Natural killer cell treated with Interleukin-12 subunit alpha and Interleukin-12 subunit beta and Interleukin-15 and Interleukin-18, amount 100 ng/mL, for 72 hours (primary cell): Measurements from ENCODE around the gene IFNGR2. TPM values are rescaled to one million over a fixed set of nuclear protein-coding genes. Genes with fewer than 3 reads are reported as not detected.
"Not testable (repeated sequence)": the region's sequence is repeated elsewhere in the genome, so short reads cannot be mapped to it uniquely, and the experiment has no call there.

ENCODE experiments used
- ATAC-seq, 2 donors: fragments of 150-1000 bp; cut with Tn5 transposase in 1 of 2; sonication (Bioruptor Pico), chemical (Tn5 transposase) in 1 of 2; 2 replicates each; pipeline ENCODE4 v1.10.0; 2021
- DNase-seq: peaks from one replicate; pipeline ENCODE4 v3.0.0; 2022; ENCODE audit warnings: low spot score
- H3K27ac Mint-ChIP-seq, 2 donors: 1 replicate in 1 of 2; 2 replicates in 1 of 2; pipeline ENCODE4 v1.8.0; 2022; ENCODE audit warnings: mixed read lengths in 2 of 2, mild to moderate bottlenecking in 1 of 2, moderate library complexity in 1 of 2
- H3K27me3 Mint-ChIP-seq, 2 donors: 1 replicate in 1 of 2; 2 replicates in 1 of 2; pipeline ENCODE4 v1.8.0; 2022; ENCODE audit warnings: mixed read lengths in 2 of 2
- H3K36me3 Mint-ChIP-seq: one replicate; pipeline ENCODE4 v1.8.0; 2022; ENCODE audit warnings: mixed read lengths
- H3K4me1 Mint-ChIP-seq, 2 donors: 1 replicate in 1 of 2; 2 replicates in 1 of 2; pipeline ENCODE4 v1.8.0; 2022; ENCODE audit warnings: low read depth in 2 of 2, mixed read lengths in 2 of 2, mild to moderate bottlenecking in 1 of 2
- H3K4me3 Mint-ChIP-seq: one replicate; pipeline ENCODE4 v1.8.0; 2022; ENCODE audit warnings: mixed read lengths
- H3K9me3 Mint-ChIP-seq: 2 replicates; pipeline ENCODE4 v1.8.0; 2022; ENCODE audit warnings: mixed read lengths
- total RNA-seq, 2 donors: library from RNA; stranded (reverse); gene quantifications; one replicate each; pipeline ENCODE4 v1.2.3, GENCODE V29; 2022

The IFNGR2 gene
- total RNA-seq, 2 donors from 2014 or later: 1.6 TPM; not detected in 1

- no peak for DNase-seq
- peaks cover 0 to 2% of the 10 kb centered on the region in 2 donors for H3K4me1 Mint-ChIP-seq
- no peak overlapping the region for H3K4me3 Mint-ChIP-seq
- no peak for ATAC-seq
- H3K27ac Mint-ChIP-seq: peak overlapping the region in 1 of 2 donors; percentile 14
- H3K27me3 Mint-ChIP-seq: peaks cover 42 to 62% of the 10 kb centered on the region in 2 donors
- H3K9me3 Mint-ChIP-seq: no peaks in the 10 kb centered on the region
- H3K36me3 Mint-ChIP-seq: no peaks in the 10 kb centered on the region
Observed at GRCh38 chr21:33397717-33398116, 5.5 kb upstream of the IFNGR2 start.

GRCh38 chr21:33398361-33398760 lies 4.9 kb upstream of the IFNGR2 start:
- ATAC-seq (no peak), DNase-seq (no peak)
- Mint-ChIP-seq H3K4me1 (peaks cover 0 to 2% of the 10 kb centered on the region in 2 donors), H3K27me3 (peaks cover 39 to 57% of the 10 kb centered on the region in 2 donors), H3K4me3 (no peak overlapping the region), H3K36me3 (no peaks in the 10 kb centered on the region), H3K9me3 (no peaks in the 10 kb centered on the region), H3K27ac (peak overlapping the region in 1 of 2 donors; percentile 14)

- DNase-seq: no peak
- Mint-ChIP-seq H3K4me3 (no peak overlapping the region), H3K27me3 (peaks cover 41 to 56% of the 10 kb centered on the region in 2 donors), H3K4me1 (peaks cover 3 to 10% of the 10 kb centered on the region in 2 donors), H3K27ac (no peak overlapping the region), H3K9me3 (no peaks in the 10 kb centered on the region), H3K36me3 (no peaks in the 10 kb centered on the region)
- no peak for ATAC-seq
Observed at GRCh38 chr21:33401630-33401992, 1.6 kb upstream of the IFNGR2 start.

- no peak for DNase-seq
- H3K4me3 Mint-ChIP-seq: peak overlapping the region; percentile 39
- peaks cover 48 to 60% of the 10 kb centered on the region in 2 donors for H3K27me3 Mint-ChIP-seq
- H3K4me1 Mint-ChIP-seq: peaks cover 7 to 10% of the 10 kb centered on the region in 2 donors
- no peaks in the 10 kb centered on the region for H3K9me3 Mint-ChIP-seq
- H3K27ac Mint-ChIP-seq: no peak overlapping the region
- ATAC-seq: no peak
- no peaks in the 10 kb centered on the region for H3K36me3 Mint-ChIP-seq
Observed at GRCh38 chr21:33402001-33402979, 923 bp upstream of the IFNGR2 start.

- H3K27me3 Mint-ChIP-seq: peaks cover 41 to 58% of the 10 kb centered on the region in 2 donors
- no peaks in the 10 kb centered on the region for H3K36me3 Mint-ChIP-seq
- peak in 1 of 2 donors; percentile 48 for ATAC-seq
- no peak overlapping the region for H3K27ac Mint-ChIP-seq
- H3K4me3 Mint-ChIP-seq: peak overlapping the region; percentile 60
- H3K9me3 Mint-ChIP-seq: no peaks in the 10 kb centered on the region
- H3K4me1 Mint-ChIP-seq: peaks cover 7 to 10% of the 10 kb centered on the region in 2 donors
- DNase-seq: no peak
Observed at GRCh38 chr21:33403786-33404585, 773 bp downstream of the IFNGR2 start.

- Mint-ChIP-seq H3K36me3 (no peaks in the 10 kb centered on the region), H3K4me3 (no peak overlapping the region), H3K9me3 (no peaks in the 10 kb centered on the region), H3K27me3 (peaks cover 46 to 57% of the 10 kb centered on the region in 2 donors), H3K4me1 (peaks cover 7 to 10% of the 10 kb centered on the region in 2 donors), H3K27ac (no peak overlapping the region)
- peak in 1 of 2 donors; percentile 55 for ATAC-seq
- DNase-seq: no peak
Observed at GRCh38 chr21:33406493-33406892, 3.3 kb downstream of the IFNGR2 start.

DNA sequence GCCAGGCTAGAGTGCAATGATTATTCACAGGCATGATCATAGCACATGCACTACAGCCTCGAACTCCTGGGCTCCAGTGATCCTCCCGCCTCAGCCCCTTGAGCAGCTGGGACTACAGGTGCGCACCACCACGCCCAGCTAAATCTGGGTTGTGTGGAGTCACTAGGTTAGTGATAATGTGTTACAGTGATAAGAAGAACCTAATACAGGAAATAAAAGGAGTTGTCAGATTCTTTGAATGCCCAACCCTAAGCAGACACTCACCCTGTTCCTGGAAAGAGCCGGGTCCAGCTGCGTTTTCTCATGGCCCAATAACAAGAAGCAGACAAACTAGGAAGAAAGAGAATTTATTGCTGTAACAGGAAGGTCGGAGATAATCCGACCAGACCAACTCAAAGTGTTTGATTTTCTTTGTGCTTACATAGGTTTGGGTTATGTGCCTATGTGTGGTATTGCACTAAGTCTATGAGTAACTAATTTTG lies 8.8 kb downstream of the IFNGR2 start:
- peaks cover 0 to 4% of the 10 kb centered on the region in 2 donors for H3K4me1 Mint-ChIP-seq
- peak overlapping the region in 1 of 2 donors; percentile 40 for H3K27ac Mint-ChIP-seq
- peaks cover 54 to 73% of the 10 kb centered on the region in 2 donors for H3K27me3 Mint-ChIP-seq
- H3K4me3 Mint-ChIP-seq: no peak overlapping the region
- H3K36me3 Mint-ChIP-seq: no peaks in the 10 kb centered on the region
- no peak for ATAC-seq
- DNase-seq: no peak
- no peaks in the 10 kb centered on the region for H3K9me3 Mint-ChIP-seq

DNA sequence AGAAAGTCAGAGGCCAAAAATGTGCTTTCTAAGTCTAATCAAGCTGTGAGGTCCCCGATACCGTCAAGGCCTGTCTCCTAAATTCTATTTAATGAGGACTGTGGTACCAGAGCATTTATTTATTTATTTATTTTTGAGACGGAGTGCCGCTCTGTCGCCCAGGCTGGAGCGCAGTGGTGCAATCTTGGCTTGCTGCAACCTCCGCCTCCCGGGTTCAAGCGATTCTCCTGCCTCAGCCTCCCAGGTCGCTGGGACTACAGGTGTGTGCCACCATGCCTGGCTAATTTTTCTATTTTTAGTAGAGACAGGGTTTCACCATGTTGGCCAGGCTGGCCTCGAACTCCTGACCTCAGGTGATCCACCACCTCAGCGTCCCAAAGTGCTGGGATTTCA lies 9.2 kb downstream of the IFNGR2 start:
- not testable (repeated sequence) for H3K4me1 Mint-ChIP-seq, H3K9me3 Mint-ChIP-seq, H3K36me3 Mint-ChIP-seq, DNase-seq, H3K4me3 Mint-ChIP-seq, ATAC-seq
- Mint-ChIP-seq H3K27ac (peak overlapping the region in 1 of 2 donors; percentile 40), H3K27me3 (peaks cover 49 to 68% of the 10 kb centered on the region in 2 donors)

- DNase-seq: no peak
- Mint-ChIP-seq H3K27ac (peak overlapping the region in 1 of 2 donors; percentile 40), H3K4me1 (peaks cover 0 to 3% of the 10 kb centered on the region in 2 donors), H3K27me3 (peaks cover 49 to 67% of the 10 kb centered on the region in 2 donors), H3K9me3 (no peaks in the 10 kb centered on the region), H3K4me3 (peak overlapping the region; percentile 6), H3K36me3 (no peaks in the 10 kb centered on the region)
- ATAC-seq: no peak
Observed at GRCh38 chr21:33412832-33413519, 9.8 kb downstream of the IFNGR2 start.

- DNase-seq (no peak), ATAC-seq (no peak)
- no peak overlapping the region for H3K4me3 Mint-ChIP-seq
- H3K27me3 Mint-ChIP-seq: peaks cover 49 to 67% of the 10 kb centered on the region in 2 donors
- no peaks in the 10 kb centered on the region for H3K36me3 Mint-ChIP-seq
- H3K4me1 Mint-ChIP-seq: peaks cover 0 to 3% of the 10 kb centered on the region in 2 donors
- H3K27ac Mint-ChIP-seq: no peak overlapping the region
- H3K9me3 Mint-ChIP-seq: no peaks in the 10 kb centered on the region
Observed at GRCh38 chr21:33414068-33414467, 10.9 kb downstream of the IFNGR2 start.

GRCh38 chr21:33414926-33415325 lies 11.7 kb downstream of the IFNGR2 start:
- ATAC-seq: no peak

GRCh38 chr21:33418691-33419090 lies 15.5 kb downstream of the IFNGR2 start:
- ATAC-seq (no peak), DNase-seq (no peak)
- Mint-ChIP-seq H3K27ac (no peak overlapping the region), H3K4me1 (no peaks in the 10 kb centered on the region), H3K27me3 (peaks cover 45 to 60% of the 10 kb centered on the region in 2 donors), H3K36me3 (no peaks in the 10 kb centered on the region), H3K4me3 (no peak overlapping the region), H3K9me3 (no peaks in the 10 kb centered on the region)

More at GRCh38 chr21:33414926-33415325, 11.7 kb downstream of the IFNGR2 start:
- DNase-seq: no peak
- H3K36me3 Mint-ChIP-seq: no peaks in the 10 kb centered on the region
- peaks cover 0 to 3% of the 10 kb centered on the region in 2 donors for H3K4me1 Mint-ChIP-seq
- H3K27me3 Mint-ChIP-seq: peaks cover 49 to 67% of the 10 kb centered on the region in 2 donors
- H3K9me3 Mint-ChIP-seq: no peaks in the 10 kb centered on the region
- H3K4me3 Mint-ChIP-seq: no peak overlapping the region
- H3K27ac Mint-ChIP-seq: no peak overlapping the region

DNA sequence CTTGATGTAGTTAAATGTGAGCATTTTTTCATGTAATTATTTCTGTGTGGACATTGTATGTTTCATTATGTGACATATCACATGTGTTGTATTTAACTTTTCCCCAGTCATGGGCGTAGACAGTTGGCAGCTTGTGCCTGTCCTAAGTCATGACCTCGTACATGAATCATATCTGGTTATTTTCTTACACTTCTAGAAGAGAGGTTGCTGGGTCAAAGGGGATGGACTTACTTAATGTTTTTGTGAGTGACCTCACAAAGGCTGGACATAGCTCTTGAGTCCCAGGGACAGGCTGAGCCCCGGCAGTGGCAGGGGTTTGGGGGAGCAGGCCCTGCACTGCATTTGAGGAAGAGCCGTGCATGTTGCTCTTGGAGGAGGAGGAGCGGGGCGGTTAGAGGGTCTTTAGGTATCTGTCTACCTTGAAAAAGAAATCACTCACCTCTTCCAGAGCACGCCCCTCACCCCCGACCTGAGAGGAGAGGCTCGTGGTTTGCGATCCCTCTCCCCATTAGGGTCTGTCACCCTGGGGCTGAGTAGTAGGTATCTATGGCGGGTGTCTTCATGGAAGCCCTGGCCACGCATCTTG lies 16.4 kb downstream of the IFNGR2 start:
- Mint-ChIP-seq H3K9me3 (no peaks in the 10 kb centered on the region), H3K4me1 (no peaks in the 10 kb centered on the region), H3K36me3 (no peaks in the 10 kb centered on the region), H3K27me3 (peaks cover 51 to 64% of the 10 kb centered on the region in 2 donors), H3K4me3 (no peak overlapping the region), H3K27ac (peak overlapping the region in 1 of 2 donors; percentile 29)
- DNase-seq (no peak), ATAC-seq (no peak)
